Endothelial cell of umbilical vein (primary cell): ENCODE results near the gene MTPN. TPM values are rescaled to one million over a fixed set of nuclear protein-coding genes. Genes with fewer than 3 reads are reported as not detected.

Experiments
- BruUV-seq: library from RNA; stranded (reverse); fragments of 400-500 nt; replicated peaks from 2 replicates; lab custom pipeline; 2021; lab: Mats Ljungman, UMichigan
- CTCF ChIA-PET: fragments of 300-600, 350-600 bp; sonication (Branson Sonifier 250); formaldehyde crosslinking; loops from one replicate; lab custom pipeline; 2021; ENCODE audit warnings: antibody characterized with exemption, inconsistent platforms; lab: Charles Lee
- POLR2A ChIA-PET: fragments of 300-600, 350-600 bp; sonication (Branson Sonifier 250); formaldehyde crosslinking; loops from one replicate; lab custom pipeline; 2021; ENCODE audit warnings: antibody characterized with exemption, inconsistent platforms; lab: Charles Lee
- DNase-seq: peaks from one replicate; pipeline ENCODE4 v3.0.0-alpha.2; 2011; ENCODE audit warnings: low read depth, low spot score
- FAIRE-seq: peaks from 2 replicates; lab custom pipeline; 2011; peaks lifted over from hg19 to GRCh38; lab: Jason Lieb, UNC
- H2AFZ ChIP-seq: 2 replicates; pipeline ENCODE4 v1.6.0; 2012; ENCODE audit warnings: low read depth, low read length, control low read depth, inconsistent platforms
- H3K27ac ChIP-seq: 2 replicates; pipeline ENCODE4 v1.5.1; 2011; ENCODE audit warnings: low read depth, mild to moderate bottlenecking, control low read depth, low read length, moderate library complexity; ENCODE audit not compliant: insufficient read depth
- H3K27me3 ChIP-seq, 2 experiments: 2 replicates each; pipeline versions ENCODE4 v1.6.0 to v1.6.1; 2011; ENCODE audit warnings: low read length in 2 of 2, mixed read lengths in 1 of 2; ENCODE audit not compliant: control insufficient read depth in 2 of 2, insufficient read depth in 2 of 2
- H3K36me3 ChIP-seq, 2 experiments: 2 replicates in 1 of 2; 3 replicates in 1 of 2; pipeline ENCODE4 v1.5.1; 2011; ENCODE audit warnings: low read length in 2 of 2, mild to moderate bottlenecking in 1 of 2, moderate library complexity in 1 of 2; ENCODE audit not compliant: control insufficient read depth in 2 of 2, insufficient read depth in 2 of 2; ENCODE audit errors: extremely low read depth in 1 of 2
- H3K4me1 ChIP-seq: 3 replicates; pipeline ENCODE4 v1.5.1; 2011; ENCODE audit warnings: mild to moderate bottlenecking, low read length; ENCODE audit not compliant: control insufficient read depth, insufficient read depth; ENCODE audit errors: extremely low read depth
- H3K4me2 ChIP-seq: 2 replicates; pipeline ENCODE4 v1.6.1; 2011; ENCODE audit warnings: low read length, control low read depth, mixed read lengths; ENCODE audit not compliant: insufficient read depth
- H3K4me3 ChIP-seq, 3 experiments: fragments of 200-600 bp in 1 of 3; sonication (generic), shearing (Covaris generic) in 1 of 3; replicated peaks in 1 of 3; 2 replicates each; pipeline ENCODE4 v1.5.1; 2011 to 2016; ENCODE audit warnings: control low read depth in 3 of 3, low read length in 3 of 3, mild to moderate bottlenecking in 2 of 3, inconsistent platforms in 1 of 3, low read depth in 1 of 3, moderate library complexity in 1 of 3; ENCODE audit not compliant: insufficient read depth in 1 of 3
- H3K79me2 ChIP-seq: 2 replicates; pipeline ENCODE4 v1.6.0; 2012; ENCODE audit warnings: low read length, inconsistent platforms; ENCODE audit not compliant: control insufficient read depth, insufficient read depth
- H3K9ac ChIP-seq: replicated peaks from 2 replicates; pipeline ENCODE3; 2011; ENCODE audit warnings: low read length, control low read depth; ENCODE audit not compliant: insufficient read depth; ENCODE audit errors: extremely low read depth
- H3K9me1 ChIP-seq: replicated peaks from 3 replicates; pipeline ENCODE4 v1.6.0; 2011; ENCODE audit warnings: mild to moderate bottlenecking, low read length; ENCODE audit not compliant: control insufficient read depth, insufficient read depth; ENCODE audit errors: extremely low read depth
- H3K9me3 ChIP-seq: replicated peaks from 2 replicates; pipeline ENCODE4 v1.5.1; 2012; ENCODE audit warnings: low read length, inconsistent platforms; ENCODE audit not compliant: control insufficient read depth, insufficient read depth
- H4K20me1 ChIP-seq: replicated peaks from 2 replicates; pipeline ENCODE3; 2011; ENCODE audit warnings: mild to moderate bottlenecking, low read length; ENCODE audit not compliant: control insufficient read depth, insufficient read depth; ENCODE audit errors: extremely low read depth
- CTCF ChIP-seq, 2 donors: IDR thresholded peaks; 1 replicate in 1 of 2; 2 replicates in 1 of 2; pipeline ENCODE4 v1.5.1; 2011; ENCODE audit warnings: low read length in 2 of 2, mild to moderate bottlenecking in 2 of 2, moderate library complexity in 2 of 2, control low read depth in 1 of 2, inconsistent platforms in 1 of 2, low read depth in 1 of 2; ENCODE audit not compliant: insufficient read depth in 1 of 2; ENCODE audit errors: extremely low read depth in 1 of 2
- GATA2 ChIP-seq: IDR thresholded peaks from 2 replicates; pipeline ENCODE4 v1.7.0; 2011; ENCODE audit warnings: low read depth, mild to moderate bottlenecking, moderate library complexity, mixed read lengths, low read length; ENCODE audit not compliant: insufficient read length, insufficient read depth
- JUN ChIP-seq: IDR thresholded peaks from 2 replicates; pipeline ENCODE4 v1.6.1; 2011; ENCODE audit warnings: borderline replicate concordance, low read depth; ENCODE audit not compliant: insufficient read length, insufficient read depth
- MYC ChIP-seq: IDR thresholded peaks from one replicate; pipeline ENCODE4 v1.6.1; 2011; ENCODE audit warnings: mild to moderate bottlenecking, low read depth, low read length
- POLR2A ChIP-seq: IDR thresholded peaks from 2 replicates; pipeline ENCODE4 v1.6.1; 2012; ENCODE audit warnings: low read depth, mild to moderate bottlenecking, control low read depth, low read length
- POLR2AphosphoS5 ChIP-seq: IDR thresholded peaks from 2 replicates; pipeline ENCODE4 v1.6.1; 2012; ENCODE audit warnings: low read depth, mild to moderate bottlenecking, control low read depth, low read length, moderate library complexity; ENCODE audit not compliant: insufficient read depth
- dilution Hi-C: fragments of 300-500 bp; cut with MboI; formaldehyde crosslinking; loops from one replicate; pipeline ENCODE4 v1.15.0; 2019; ENCODE audit warnings: low sequenced_read_pairs; ENCODE audit not compliant: extremely low pct_ligation_motif_present
- intact Hi-C: fragments of 100-400 bp; cut with micrococcal nuclease; formaldehyde crosslinking; loops from one replicate; pipeline ENCODE4 v1.10.0; 2022
- polyA plus RNA-seq, 4 experiments: library from polyadenylated mRNA; depleted of rRNA in 3 of 4; stranded (reverse) in 3 of 4; unstranded in 1 of 4; fragments of >200 nt; gene quantifications; 2 replicates each; pipeline versions ENCODE4 v1.2.1 to v1.2.3, GENCODE V29; 2011 to 2012; ENCODE audit warnings: missing spikeins in 1 of 4
- total RNA-seq: library from RNA; stranded (reverse); gene quantifications from 2 replicates; pipeline ENCODE4 v1.2.3, GENCODE V29; 2021

The MTPN gene
- total and polyA plus RNA-seq, 2 donors (not counting 3 experiments of a cell fraction or from before 2014, with no cell fraction given), result 58.1 to 174 TPM

GRCh38 chr7:136012238-136012637 is 35.1 kb upstream of the MTPN start:
- CTCF ChIA-PET, result interaction anchor here (1.4 to 6.3 kb wide), 2 partner anchors 211 to 738 kb away, joined by 3 to 53 read pairs; no protein-coding TSS in a partner anchor

More at GRCh38 chr7:136012238-136012637, 35.1 kb upstream of the MTPN start:
- Histone ChIP-seq H3K4me1 (no peaks in the 10 kb centered on the region), H3K79me2 (no peaks in the 10 kb centered on the region), H3K27ac (no peak overlapping the region), H3K9me1 (no peaks in the 10 kb centered on the region), H3K36me3 (no peaks in the 10 kb centered on the region), H3K4me3 (no peak overlapping the region), H3K4me2 (no peak overlapping the region), H3K9ac (no peak overlapping the region), H3K27me3 (peaks cover 0 to 16% of the 10 kb centered on the region in 2 experiments), H4K20me1 (no peaks in the 10 kb centered on the region), H3K9me3 (no peaks in the 10 kb centered on the region), H2AFZ (no peak overlapping the region)
- POLR2A ChIA-PET, result no interaction called here
- BruUV-seq, result no TSS peak
- TF ChIP-seq POLR2A, result no peak
- TF ChIP-seq JUN, result no peak
- TF ChIP-seq CTCF (IDR thresholded peaks at IDR 0.05; ENCODE audit: extremely low read depth in 1 of 2, insufficient read depth in 1 of 2, low read depth in 1 of 2, low read length in 2 of 2), result no peak
- no peak for TF ChIP-seq GATA2
- TF ChIP-seq MYC, result no peak
- no peak for TF ChIP-seq POLR2AphosphoS5
- intact Hi-C loops, result no loop called here
- dilution Hi-C loops, result no loop called here
- DNase-seq (no peak), FAIRE-seq (no peak)
